Endothelial cell (in vitro differentiated cells): ENCODE measurements around the gene INSYN2B. TPM values are rescaled to one million over a fixed set of nuclear protein-coding genes. Genes with fewer than 3 reads are reported as not detected.

Experiments
- DNase-seq: peaks from one replicate; pipeline ENCODE4 v3.0.0; 2021; ENCODE audit warnings: low spot score
- H3K27ac Mint-ChIP-seq: one replicate; pipeline ENCODE4 v1.8.0; 2021; ENCODE audit warnings: mixed read lengths, inconsistent platforms; ENCODE audit not compliant: unreplicated experiment
- H3K27me3 Mint-ChIP-seq: one replicate; pipeline ENCODE4 v1.8.0; 2021; ENCODE audit warnings: mild to moderate bottlenecking, moderate library complexity, mixed read lengths, inconsistent platforms; ENCODE audit not compliant: unreplicated experiment
- H3K36me3 Mint-ChIP-seq: one replicate; pipeline ENCODE4 v1.8.0; 2021; ENCODE audit warnings: mild to moderate bottlenecking, low read depth, mixed read lengths, inconsistent platforms; ENCODE audit not compliant: unreplicated experiment
- H3K4me1 Mint-ChIP-seq: one replicate; pipeline ENCODE4 v1.8.0; 2021; ENCODE audit warnings: mild to moderate bottlenecking, mixed read lengths, inconsistent platforms; ENCODE audit not compliant: unreplicated experiment
- H3K4me3 Mint-ChIP-seq: one replicate; pipeline ENCODE4 v1.8.0; 2021; ENCODE audit warnings: mild to moderate bottlenecking, mixed read lengths, inconsistent platforms; ENCODE audit not compliant: unreplicated experiment
- H3K9me3 Mint-ChIP-seq: one replicate; pipeline ENCODE4 v1.8.0; 2021; ENCODE audit warnings: mixed read lengths, inconsistent platforms; ENCODE audit not compliant: unreplicated experiment
- CTCF ChIP-seq: fragments of 200-600 bp; sonication (generic); IDR thresholded peaks from one replicate; pipeline ENCODE4 v1.5.0; 2021; ENCODE audit warnings: antibody characterized with exemption; ENCODE audit not compliant: unreplicated experiment
- total RNA-seq: library from RNA; stranded (reverse); fragmentation: NEBNext Ultra II Directional; extraction: Animal tissue kit (Norgen Biotek cat#: 25700); gene quantifications from one replicate; pipeline ENCODE4 v1.2.1, GENCODE V29; 2021; ENCODE audit not compliant: unreplicated experiment

The INSYN2B gene
- total RNA-seq, 1 donor from 2014 or later = 4.5 TPM

GRCh38 chr5:169862391-169862811, 117.9 kb downstream of the INSYN2B start:
- DNase-seq = no peak
- Mint-ChIP-seq H3K27me3 (no peaks in the 10 kb centered on the region), H3K9me3 (no peaks in the 10 kb centered on the region), H3K4me3 (no peak overlapping the region), H3K4me1 (peaks cover 7% of the 10 kb centered on the region), H3K27ac (no peak overlapping the region), H3K36me3 (no peaks in the 10 kb centered on the region)
- TF ChIP-seq CTCF = no peak

DNA sequence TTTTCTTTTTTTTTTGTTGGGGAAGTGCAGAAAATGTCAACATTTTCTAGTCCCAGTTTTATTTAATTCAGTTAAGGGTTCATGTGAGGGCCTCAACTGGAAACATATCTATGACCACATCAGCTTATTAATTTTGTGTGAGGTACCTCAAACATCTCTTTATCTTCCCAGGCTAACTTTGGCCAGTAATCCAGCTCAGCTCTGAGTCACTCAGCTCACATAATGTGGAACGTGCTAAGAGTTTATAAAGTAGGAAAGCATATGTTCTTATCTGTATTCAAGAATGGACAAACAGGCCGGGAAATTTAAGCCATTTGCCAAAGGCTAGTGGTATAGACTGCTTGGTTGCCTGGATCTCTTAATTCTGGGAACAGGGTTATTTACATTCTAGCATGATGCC, 118.4 kb downstream of the INSYN2B start:
- DNase-seq = no peak
- TF ChIP-seq CTCF = no peak
- Mint-ChIP-seq H3K9me3 (no peaks in the 10 kb centered on the region), H3K27ac (no peak overlapping the region), H3K4me1 (peaks cover 7% of the 10 kb centered on the region), H3K27me3 (no peaks in the 10 kb centered on the region), H3K4me3 (no peak overlapping the region), H3K36me3 (no peaks in the 10 kb centered on the region)

DNA sequence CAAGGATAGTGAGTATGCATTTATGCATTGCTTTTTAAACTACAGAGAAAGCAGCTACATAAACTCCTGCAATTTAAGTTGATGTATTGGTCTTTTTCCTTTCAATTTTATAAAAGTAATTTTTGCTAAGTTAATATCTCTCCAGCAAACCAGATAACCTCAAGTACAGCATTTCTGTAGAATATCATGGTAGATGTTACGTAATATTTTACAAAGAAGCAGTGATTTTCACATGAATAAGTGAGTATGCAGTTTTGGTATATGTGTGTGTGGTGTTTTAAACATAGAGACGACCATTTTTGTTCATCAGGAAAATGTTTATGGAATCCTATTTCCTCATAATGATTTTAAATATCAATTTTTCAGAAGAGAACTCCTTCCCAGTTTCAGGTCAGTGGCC, 118.9 kb downstream of the INSYN2B start:
- Mint-ChIP-seq H3K9me3 (no peaks in the 10 kb centered on the region), H3K27me3 (no peaks in the 10 kb centered on the region), H3K4me3 (no peak overlapping the region), H3K4me1 (peaks cover 7% of the 10 kb centered on the region), H3K27ac (no peak overlapping the region), H3K36me3 (no peaks in the 10 kb centered on the region)
- no peak for DNase-seq
- no peak for TF ChIP-seq CTCF

GRCh38 chr5:169860585-169860984, 119.7 kb downstream of the INSYN2B start:
- no peaks in the 10 kb centered on the region for H3K36me3 Mint-ChIP-seq
- no peaks in the 10 kb centered on the region for H3K9me3 Mint-ChIP-seq
- peak overlapping the region; percentile 14 for H3K27ac Mint-ChIP-seq
- no peak overlapping the region for H3K4me3 Mint-ChIP-seq
- H3K27me3 Mint-ChIP-seq = no peaks in the 10 kb centered on the region
- no peak for TF ChIP-seq CTCF
- DNase-seq = no peak
- peaks cover 7% of the 10 kb centered on the region for H3K4me1 Mint-ChIP-seq

DNA sequence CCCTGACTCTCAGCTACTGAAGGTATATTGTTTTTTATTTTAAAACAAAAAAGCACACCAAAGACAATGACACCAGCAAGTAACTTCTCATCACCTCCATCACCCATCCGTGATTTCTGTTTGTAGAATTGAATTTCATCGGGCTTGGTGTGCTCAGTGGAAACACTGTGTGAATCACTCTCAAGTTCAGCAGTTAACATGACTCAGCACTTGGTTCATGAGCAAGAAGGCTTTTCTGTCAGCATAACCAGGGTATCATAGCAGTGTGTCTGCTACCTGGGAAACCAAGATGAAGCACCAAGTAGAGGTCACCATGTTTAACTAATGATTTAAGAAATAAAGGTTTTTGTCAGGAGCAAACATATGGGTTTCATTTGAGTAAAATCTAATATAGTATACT, 123.7 kb downstream of the INSYN2B start:
- Mint-ChIP-seq H3K27ac (no peak overlapping the region), H3K4me1 (peaks cover 7% of the 10 kb centered on the region), H3K4me3 (no peak overlapping the region), H3K36me3 (peaks cover 4% of the 10 kb centered on the region), H3K27me3 (peaks cover 6% of the 10 kb centered on the region), H3K9me3 (peaks cover 4% of the 10 kb centered on the region)
- DNase-seq = no peak
- TF ChIP-seq CTCF = no peak
